NCI-H2227 (cell line): Measurements from ENCODE around the gene CWF19L2.
A peak's percentile ranks its signal among the peaks of the same experiment; 100 is the strongest.
"Not testable (repeated sequence)": the region's sequence is repeated elsewhere in the genome, so short reads cannot be mapped to it uniquely, and the experiment has no call there.

ENCODE experiments used
- DNase-seq: peaks from one replicate; lab custom pipeline; 2025; ENCODE audit not compliant: unreplicated experiment; lab: John Stamatoyannopoulos, UW

CWF19L2 gene

DNA sequence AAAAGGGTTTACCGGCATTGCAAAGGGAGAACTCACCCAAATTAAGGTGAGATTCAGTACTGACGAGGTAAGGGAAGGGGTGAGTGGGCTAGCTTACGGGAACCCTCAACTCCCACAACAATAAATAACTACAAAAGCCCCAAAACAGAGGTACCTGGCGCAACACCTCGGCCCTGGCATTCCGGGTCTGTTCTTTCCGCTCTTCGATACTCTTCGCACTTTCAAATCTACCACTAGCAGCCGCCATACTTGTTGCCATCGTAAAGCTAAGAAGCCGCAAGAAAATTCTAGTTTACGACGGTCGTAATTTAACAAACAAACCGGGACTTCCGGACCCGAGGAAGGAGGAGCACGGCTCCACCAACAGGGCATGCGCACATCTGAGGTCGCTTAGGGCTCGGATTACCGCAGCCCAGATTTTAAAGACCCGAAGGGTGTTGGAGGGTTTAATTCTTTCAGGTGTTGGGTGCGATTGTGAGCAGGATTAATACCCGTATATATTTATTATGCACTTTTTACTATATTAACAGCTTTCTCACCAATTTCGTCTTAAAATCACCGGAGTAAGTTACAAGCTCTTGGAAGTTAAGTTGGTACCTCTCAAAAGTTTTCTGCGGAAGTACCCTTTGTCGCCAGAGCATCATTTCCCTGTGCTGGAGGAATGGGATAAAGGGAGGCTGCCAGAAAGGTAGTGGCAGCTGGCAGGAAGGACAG lies at the start of gene CWF19L2:
Gene CWF19L2 (minus strand): TSS at position 268 of the 714 bp plus-strand sequence. CDS start 9 bp downstream, at position 259.
- peak; percentile 93 for DNase-seq

DNA sequence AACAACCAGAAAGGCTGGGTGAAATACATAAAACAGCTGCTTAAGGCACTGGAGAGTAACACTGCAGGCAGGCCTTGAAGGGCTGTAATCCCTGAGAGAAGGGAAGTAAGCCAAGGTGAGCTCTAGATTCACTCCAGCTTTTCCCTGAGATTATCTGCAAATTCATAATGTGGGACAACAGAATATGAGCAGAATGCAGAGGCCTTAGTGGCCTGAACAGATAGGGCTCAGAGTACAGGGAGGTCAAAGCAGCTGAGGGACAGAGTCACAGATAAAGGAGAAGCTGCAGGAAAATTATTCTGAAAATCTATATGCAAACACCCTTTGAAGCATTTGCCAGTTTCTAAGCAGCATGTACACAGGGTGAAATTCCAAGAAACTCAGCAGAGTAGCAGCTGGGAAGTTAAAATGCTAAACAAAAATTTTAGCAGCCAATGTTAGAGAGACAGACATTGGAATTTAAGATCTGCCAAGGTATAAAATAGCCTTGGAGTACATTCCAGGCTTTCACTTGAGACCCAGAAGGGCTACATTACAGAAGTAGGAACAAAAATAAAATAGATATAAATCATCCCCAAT lies 48.1 kb upstream of the CWF19L2 start:
- no peak for DNase-seq

DNA sequence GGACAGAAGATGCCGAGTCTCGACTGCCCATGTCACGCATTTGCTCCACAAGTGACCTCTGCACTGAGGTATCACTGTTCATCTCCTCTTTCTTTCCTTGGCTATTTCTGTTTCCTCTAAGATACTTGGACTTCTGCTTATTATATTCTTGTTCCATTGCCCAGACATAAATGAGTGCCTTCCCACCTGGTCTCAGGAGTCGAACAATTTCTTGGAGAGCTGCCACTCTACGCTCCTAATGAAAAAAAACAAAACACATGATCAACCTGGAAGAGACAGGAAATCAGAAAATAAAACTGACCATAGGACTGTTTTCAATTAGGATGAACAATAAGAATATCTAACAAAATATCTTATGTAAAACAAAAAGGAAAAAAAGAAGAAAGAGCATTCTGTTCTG lies 47.4 kb upstream of the CWF19L2 start:
- no peak for DNase-seq

GRCh38 chr11:107501713-107502112 lies 44.1 kb upstream of the CWF19L2 start:
- DNase-seq = no peak

DNA sequence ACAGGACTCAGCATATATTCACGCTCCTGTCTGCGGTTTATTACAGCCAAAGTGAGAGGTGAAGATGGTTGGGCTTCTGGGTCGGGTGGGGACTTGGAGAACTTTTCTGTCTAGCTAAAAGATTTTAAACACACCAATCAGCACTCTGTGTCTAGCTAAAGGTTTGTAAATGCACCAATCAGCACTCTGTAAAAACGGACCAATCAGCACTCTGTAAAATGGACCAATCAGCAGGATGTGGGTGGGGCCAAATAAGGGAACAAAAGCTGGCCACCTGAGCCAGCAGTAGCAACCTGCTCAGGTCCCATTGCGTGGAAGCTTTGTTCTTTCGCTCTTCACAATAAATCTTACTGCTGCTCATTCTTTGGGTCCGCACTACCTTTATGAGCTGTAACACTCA lies 39.7 kb upstream of the CWF19L2 start:
- not testable (repeated sequence) for DNase-seq

- DNase-seq = no peak
Measured at GRCh38 chr11:107496011-107496410, 38.4 kb upstream of the CWF19L2 start.

DNA sequence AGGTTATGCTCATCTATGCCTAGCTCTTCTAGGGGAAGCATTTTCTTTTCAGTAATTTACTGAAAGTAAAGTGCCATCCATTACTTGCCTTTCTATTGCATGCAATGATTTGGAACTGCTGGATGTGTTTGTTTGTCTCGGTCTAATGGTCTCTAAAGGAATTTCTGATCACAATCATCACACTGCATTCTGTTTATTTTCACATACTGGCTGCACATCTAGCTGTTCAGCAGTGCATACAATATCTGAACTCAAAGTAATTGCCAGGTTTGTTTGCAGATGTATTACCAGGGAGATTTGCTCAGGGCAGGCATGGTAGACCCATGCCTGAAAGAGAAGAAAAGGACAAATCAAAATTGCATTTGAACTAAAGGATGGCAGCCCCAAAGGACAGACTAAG lies 36.4 kb upstream of the CWF19L2 start:
- DNase-seq = peak; percentile 16

- DNase-seq = no peak
Measured at GRCh38 chr11:107493117-107493516, 35.5 kb upstream of the CWF19L2 start.

DNA sequence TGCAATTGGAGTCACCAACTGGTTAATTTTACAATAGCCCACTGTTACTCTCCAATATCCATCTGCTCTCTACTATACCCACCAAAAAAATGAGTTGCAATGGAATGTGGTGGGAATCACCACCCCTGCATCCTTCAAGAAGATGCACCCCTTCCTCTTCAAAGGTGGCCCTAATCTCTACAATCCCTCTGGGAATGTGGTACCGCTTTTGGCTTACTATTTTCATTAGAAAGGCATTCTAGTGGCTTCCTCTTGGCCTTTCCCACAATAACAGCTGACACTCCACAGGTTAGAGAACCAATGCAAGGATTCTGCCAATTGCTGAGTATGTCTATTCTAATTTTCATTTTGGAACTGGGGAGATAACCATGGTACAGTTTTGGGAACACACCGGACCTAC lies 33.2 kb upstream of the CWF19L2 start:
- no peak for DNase-seq

GRCh38 chr11:107482234-107482633 lies 24.6 kb upstream of the CWF19L2 start:
- no peak for DNase-seq

DNA sequence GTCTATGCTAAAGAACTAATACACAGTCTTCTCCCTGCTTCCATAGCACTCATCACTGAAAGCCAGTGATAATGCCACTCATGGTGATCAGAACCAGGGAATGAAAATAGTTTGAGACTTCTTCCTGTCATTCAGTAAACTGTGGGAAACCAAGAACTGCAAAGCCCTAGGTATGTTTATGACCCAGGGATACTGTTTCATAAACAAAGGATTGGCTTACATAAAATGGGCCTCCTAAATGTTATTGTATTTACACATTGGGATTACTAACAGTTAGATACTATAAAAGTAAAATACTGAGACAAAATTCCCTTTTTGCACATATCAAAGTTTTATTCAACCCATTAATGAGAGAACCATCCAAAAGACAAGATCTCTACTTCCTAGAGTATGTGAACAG lies 21.3 kb upstream of the CWF19L2 start:
- DNase-seq = no peak

- no peak for DNase-seq
Measured at GRCh38 chr11:107477820-107478219, 20.2 kb upstream of the CWF19L2 start.

DNA sequence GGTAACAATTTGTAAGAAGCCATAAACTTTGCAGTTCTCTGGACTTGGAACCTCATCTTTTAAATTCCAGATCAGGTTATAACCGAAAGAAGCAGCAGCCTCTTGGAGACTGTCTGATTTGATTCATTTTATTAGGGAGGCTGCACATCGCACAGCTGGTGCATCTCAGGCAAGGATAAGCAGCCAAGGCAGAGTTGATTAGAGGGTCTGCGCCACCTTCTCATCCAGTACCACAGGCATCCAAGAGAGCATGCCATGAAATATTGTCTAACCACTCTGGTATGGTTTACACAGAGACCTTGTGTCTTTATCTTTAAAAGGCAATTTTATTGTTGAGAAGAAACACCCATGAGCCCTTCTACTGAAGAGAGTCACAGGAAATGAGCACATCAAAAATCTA lies 16.2 kb upstream of the CWF19L2 start:
- no peak for DNase-seq

- DNase-seq = no peak
Measured at GRCh38 chr11:107472966-107473365, 15.3 kb upstream of the CWF19L2 start.

DNA sequence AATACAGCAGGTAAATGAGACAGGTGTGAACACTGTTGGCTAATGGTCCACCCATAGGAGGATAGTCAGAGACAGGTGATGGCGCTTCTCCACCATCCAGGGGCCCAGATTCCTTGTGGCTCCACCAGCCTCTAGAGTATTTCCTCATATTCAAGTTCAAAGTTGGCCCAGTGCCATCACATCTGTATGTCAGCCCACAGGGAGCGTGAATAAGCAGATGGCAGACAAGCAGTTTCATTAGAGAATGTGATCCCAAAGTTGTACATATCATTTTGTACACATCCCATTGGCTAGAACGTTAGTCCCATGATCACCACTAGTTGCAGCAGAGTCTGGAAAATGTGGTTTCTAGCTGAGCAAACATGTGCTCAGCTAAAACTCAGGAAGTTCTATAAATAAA lies 11.0 kb upstream of the CWF19L2 start:
- no peak for DNase-seq

- DNase-seq = no peak
Measured at GRCh38 chr11:107467696-107468095, 10.1 kb upstream of the CWF19L2 start.

GRCh38 chr11:107466275-107466866 lies 8.7 kb upstream of the CWF19L2 start:
- DNase-seq = not testable (repeated sequence)

DNA sequence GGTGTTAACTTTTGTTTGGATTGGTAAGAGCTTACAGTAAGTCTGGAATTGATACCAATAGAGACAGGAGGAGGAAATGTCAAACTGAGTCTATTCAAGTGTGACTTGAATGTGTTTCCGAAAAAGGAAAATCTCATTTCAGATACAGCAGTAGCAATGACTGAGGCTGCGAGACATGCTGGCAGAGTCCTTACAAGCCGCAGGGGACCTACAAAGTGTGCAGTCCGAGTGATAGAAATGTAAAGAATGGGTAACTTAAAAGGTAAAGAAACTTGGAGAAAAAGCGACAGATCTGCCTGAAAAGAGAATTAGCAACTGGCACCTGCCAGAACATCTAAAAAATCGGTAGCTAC lies 444 bp downstream of the CWF19L2 start:
- DNase-seq = peak; percentile 2

DNA sequence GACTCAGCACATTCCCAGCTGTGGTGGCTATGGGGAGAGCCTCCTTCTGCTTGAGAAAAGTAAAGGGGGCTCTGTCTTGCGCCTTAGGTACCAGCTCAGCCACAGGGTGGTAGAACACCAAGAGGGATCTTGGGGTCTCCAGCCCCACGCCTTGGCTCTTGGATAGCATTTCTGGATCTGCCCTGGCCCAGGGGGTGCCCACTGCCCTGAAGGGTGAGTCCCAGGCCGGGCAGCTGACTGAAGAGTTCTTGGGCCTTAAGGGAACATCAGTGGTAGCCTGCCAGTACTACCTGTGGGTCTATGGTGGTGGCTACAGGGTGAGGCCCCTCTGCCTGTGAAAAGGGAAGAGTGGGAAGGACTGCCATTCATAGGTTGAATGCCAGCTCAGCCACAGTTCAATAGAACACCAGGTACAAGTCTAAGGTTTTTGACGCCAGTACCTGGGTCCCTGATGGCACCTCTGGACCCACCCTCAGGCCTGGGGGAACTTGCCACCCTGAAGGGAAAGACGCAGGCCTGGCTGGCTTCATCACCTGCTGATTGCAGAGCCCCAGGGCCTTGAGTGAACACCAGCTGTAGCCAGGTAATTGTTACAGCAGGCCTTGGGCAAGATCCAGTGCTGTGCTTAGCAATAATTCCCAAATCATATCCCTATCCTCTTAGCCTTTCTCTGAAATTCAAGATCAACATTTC lies 3.9 kb downstream of the CWF19L2 start:
- no peak for DNase-seq

DNA sequence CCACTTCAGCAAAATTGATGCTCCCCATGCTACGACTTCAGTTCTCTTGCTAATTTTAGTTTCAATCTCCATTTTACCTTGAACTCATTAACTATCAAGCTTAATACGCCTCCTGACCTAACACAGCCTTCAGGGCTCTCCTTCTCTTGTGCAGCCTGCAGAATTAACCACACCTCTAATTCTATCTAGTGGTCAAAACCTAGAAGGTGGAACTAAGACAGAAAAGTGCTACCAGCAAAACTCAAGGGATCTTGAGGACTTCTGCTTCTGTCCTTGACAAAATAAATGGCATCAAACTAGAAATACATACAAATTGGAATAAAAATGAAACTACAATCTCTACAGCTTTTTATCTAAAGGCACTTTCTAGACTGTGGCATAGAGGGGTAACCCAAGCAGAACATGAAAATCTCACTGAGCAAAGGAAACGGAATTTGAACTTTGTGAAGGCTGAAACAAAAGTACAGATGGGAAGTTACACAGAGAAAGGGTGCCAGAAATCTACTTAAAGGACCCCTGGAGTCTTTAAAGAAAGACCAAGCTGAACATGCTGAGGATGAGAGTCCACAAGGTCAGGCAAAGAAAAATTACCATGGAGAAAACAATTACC lies 10.7 kb downstream of the CWF19L2 start:
- DNase-seq = no peak

DNA sequence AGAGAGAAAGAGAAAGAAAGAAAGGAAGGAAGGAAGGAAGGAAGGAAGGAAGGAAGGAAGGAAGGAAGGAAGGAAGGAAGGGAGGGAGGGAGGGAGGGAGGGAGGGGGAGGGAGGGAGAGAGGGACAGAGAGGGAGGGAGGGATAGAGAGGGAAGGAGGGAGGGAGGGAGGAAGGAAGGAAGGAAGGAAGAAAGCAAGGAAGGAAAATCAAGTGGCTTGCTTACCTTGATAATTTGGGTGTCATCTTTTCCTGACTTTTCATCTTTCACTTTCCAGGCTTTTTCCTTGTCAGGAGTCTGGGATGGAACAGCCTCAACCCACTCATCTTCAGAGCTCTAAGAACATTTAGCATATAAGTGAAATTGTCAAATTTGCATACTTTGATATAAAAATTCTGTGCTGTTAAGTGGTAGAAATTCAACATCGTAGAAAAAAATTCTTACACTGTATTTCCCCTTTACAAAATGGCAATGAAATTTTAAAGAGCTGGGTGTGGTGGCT lies 14.9 kb downstream of the CWF19L2 start:
- no peak for DNase-seq
